ENCODE results near the gene ZNF701. TPM values are rescaled to one million over a fixed set of nuclear protein-coding genes. Genes with fewer than 3 reads are reported as not detected.
"Not testable (repeated sequence)": the region's sequence is repeated elsewhere in the genome, so short reads cannot be mapped to it uniquely, and the experiment has no call there.

ZNF701 gene
- polyA plus RNA-seq (ENCODE audit: low read depth in 6 of 6), result 10 to 100 TPM; 16.5 to 31.2 (median 18.6) TPM

DNA sequence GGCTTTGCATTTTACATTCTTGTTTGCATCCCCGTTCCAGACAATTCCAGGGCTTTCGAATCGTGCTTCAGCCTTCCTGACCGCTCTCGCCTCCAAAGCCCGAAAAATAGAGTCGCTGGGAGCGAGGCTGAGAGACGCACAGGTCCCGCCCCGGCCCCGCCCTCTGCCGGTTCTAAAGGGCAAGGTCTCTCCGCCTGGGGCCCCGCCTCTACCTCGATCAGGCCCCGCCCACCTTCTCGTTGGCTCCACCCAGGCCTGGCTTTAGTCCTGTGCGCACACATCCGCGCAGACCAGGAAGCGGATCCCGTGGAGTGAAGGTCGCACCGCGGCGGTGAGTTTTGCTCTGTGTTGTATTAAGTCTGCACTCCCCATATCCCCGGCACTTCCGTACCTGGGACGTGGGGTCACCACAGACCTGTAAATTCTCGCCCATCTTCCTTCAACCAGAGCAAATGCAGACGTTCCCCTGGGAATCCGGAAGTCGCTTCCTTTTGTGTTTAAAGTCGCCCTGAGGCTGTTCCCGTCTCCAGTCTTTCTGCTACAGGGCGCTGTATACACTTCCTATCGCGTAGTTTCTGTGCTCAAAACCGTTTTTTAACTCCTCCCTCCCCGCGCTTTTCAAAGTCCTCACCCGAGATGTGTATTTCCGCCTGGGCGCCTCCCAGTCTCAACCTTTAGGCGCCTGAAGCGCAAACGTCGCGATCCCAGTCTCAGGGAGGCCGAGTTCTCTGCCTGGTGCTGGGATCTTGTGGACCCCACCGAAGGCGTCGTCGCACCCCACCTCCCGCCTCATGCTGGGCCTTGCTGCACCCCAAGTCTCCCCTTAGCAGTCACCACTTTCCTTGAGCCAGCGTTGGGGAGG lies at the start of gene ZNF701:
Gene ZNF701, plus strand, starts transcription at position 288 of the 862 bp plus-strand sequence. CDS start 3,861 bp downstream, outside the sequence.
- no peaks in the 10 kb centered on the region for H3K27me3 Mint-ChIP-seq
- peaks cover 21 to 39% of the 10 kb centered on the region in 2 donors for H3K36me3 Mint-ChIP-seq
- peaks cover 0 to 34% (median 13%) of the 10 kb centered on the region in 7 donors for H3K9me3 Mint-ChIP-seq
- peak; percentile 96 to 98 for ATAC-seq (ENCODE audit: low read depth in 2 of 2)
- peak within 1 kb of the TSS; percentile 79 to 97 (median 94) for H3K27ac Mint-ChIP-seq
- DNase-seq, result peak; percentile 95
- H3K4me3 Mint-ChIP-seq, result peak within 1 kb of the TSS; percentile 95 to 99 (median 96)
- peaks cover 27 to 45% (median 37%) of the 10 kb centered on the region in 3 donors for H3K4me1 Mint-ChIP-seq

DNA sequence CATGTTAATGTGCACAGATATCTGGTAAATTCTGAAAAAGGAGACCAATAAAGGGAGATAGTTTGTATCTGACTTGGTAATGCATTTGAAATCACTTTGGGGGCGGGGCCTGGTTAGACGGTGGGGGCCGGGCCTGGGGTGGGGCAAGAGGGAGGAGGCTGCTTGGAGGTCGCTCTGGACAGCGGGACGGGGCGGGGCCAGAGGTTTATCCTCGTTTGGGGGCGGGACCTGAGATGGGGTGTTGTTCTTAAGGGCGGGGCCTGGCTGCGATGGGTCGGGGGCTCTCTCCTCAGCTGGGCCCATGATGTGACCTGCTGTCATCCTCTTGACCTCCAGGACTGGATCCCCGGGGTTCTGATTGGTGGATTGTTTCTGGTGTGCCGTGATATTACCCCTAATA lies 47.5 kb upstream of the ZNF701 start:
- peaks cover 0 to 8% (median 6%) of the 10 kb centered on the region in 3 donors for H3K4me1 Mint-ChIP-seq
- H3K4me3 Mint-ChIP-seq, result peak overlapping the region in 1 of 8 donors; percentile 41
- H3K27ac Mint-ChIP-seq, result no peak overlapping the region
- H3K27me3 Mint-ChIP-seq, result peaks cover 6 to 33% (median 17%) of the 10 kb centered on the region in 3 donors
- no peak for ATAC-seq (ENCODE audit: low read depth in 2 of 2)
- peaks cover 0 to 52% (median 34%) of the 10 kb centered on the region in 7 donors for H3K9me3 Mint-ChIP-seq
- peaks cover 8 to 41% of the 10 kb centered on the region in 2 donors for H3K36me3 Mint-ChIP-seq
- DNase-seq, result no peak

DNA sequence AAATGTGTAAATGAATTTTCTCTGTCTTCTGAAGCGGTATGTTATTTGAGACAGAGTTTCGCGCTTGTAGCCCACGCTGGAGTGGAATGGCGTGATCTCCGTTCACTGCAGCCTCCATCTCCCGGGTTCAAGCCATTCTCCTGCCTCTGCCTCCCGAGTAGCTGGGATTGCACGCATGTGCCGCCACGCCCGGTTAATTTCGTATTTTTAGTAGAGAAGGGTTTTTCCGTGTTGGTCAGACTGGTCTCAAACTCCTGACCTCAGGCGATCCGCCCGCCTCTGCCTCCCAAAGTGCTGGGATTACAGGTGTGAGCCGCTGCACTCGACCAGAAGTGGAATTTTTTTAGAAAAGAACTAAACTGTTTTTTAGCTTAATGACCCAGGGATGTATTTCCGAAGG lies 46.0 kb upstream of the ZNF701 start:
- DNase-seq, result no peak
- Mint-ChIP-seq H3K27ac (no peak overlapping the region), H3K4me1 (peaks cover 13 to 21% (median 18%) of the 10 kb centered on the region in 3 donors), H3K9me3 (peaks cover 8 to 45% (median 29%) of the 10 kb centered on the region in 7 donors), H3K4me3 (no peak overlapping the region), H3K27me3 (peaks cover 6 to 23% (median 17%) of the 10 kb centered on the region in 3 donors), H3K36me3 (peaks cover 8 to 44% of the 10 kb centered on the region in 2 donors)
- no peak for ATAC-seq (ENCODE audit: low read depth in 2 of 2)

DNA sequence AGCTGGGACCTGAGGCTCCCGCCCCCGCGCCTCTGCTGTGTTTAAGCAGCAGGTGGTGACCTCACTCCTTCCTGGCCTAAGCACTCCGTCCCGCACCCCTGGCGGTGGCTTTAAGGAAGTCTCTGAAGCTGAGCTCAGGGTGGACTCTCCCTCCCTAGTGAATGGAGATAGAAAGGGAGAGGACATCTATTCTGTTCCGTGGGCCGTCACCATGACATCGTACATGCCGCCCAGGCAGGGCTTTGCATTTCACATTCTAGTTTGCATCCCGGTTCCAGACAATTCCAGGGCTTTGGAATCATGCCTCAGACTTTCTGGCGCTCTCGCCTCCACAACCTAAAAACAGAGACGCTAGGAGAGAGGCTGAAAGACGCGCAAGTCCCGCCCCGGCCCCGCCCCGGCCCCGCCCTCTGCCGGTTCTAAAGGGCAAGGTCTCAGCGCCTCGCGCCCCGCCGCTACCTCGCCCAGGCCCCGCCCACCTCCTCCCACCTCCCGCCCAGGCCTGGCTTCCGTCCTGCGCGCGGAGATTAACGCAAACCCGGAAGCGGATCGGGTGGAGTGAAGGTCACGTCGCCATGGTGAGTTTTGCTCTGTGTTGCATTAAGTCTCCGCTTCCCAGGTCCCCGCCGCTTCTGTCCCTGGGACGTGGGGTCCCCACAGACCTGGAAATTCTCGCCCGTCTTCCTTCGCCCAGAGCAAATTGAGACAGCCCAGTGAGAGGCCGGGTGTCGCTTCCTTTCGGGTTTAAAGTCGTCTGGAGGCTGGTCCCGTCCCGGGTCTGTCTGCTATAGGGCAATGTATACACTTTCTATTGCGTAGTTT lies 42.7 kb upstream of the ZNF701 start, which contains the start of gene ZNF808:
Gene ZNF808, plus strand, starts transcription at position 535 of the 822 bp plus-strand sequence. CDS start 15,617 bp downstream, outside the sequence.
- peaks cover 5 to 22% (median 7%) of the 10 kb centered on the region in 7 donors for H3K9me3 Mint-ChIP-seq
- H3K4me1 Mint-ChIP-seq, result peaks cover 19 to 23% (median 22%) of the 10 kb centered on the region in 3 donors
- peaks cover 2 to 22% of the 10 kb centered on the region in 2 donors for H3K36me3 Mint-ChIP-seq
- H3K4me3 Mint-ChIP-seq, result peak within 1 kb of the TSS; percentile 91 to 100 (median 98)
- H3K27me3 Mint-ChIP-seq, result peaks cover 0 to 2% (median 0%) of the 10 kb centered on the region in 3 donors
- DNase-seq (peak; percentile 86), ATAC-seq (ENCODE audit: low read depth in 2 of 2) (peak; percentile 84 to 85)
- peak within 1 kb of the TSS; percentile 96 to 100 (median 99) for H3K27ac Mint-ChIP-seq

DNA sequence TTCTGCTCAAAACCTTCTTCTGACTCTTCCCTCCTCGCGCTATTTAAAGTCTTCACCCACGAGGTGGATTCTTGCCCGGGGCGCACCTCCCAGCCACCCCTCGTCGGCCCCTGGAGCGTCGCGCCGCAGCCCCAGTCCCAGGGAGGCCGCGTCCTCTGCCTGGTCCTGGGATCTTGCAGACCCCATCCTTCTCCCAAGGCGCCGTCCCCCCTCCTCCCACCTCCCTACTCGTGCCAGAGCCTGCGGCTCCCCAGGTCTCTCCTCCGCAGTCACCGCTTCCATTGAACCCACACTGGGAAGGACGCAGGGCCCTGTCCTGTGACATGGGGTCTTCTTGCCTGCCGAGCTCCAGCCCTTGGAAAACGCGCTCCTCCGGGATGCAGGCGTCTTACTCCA lies 42.1 kb upstream of the ZNF701 start:
- peak in 1 of 2 donors; percentile 2 for ATAC-seq (ENCODE audit: low read depth in 2 of 2)
- peak overlapping the region; percentile 91 to 100 (median 98) for H3K4me3 Mint-ChIP-seq

DNA sequence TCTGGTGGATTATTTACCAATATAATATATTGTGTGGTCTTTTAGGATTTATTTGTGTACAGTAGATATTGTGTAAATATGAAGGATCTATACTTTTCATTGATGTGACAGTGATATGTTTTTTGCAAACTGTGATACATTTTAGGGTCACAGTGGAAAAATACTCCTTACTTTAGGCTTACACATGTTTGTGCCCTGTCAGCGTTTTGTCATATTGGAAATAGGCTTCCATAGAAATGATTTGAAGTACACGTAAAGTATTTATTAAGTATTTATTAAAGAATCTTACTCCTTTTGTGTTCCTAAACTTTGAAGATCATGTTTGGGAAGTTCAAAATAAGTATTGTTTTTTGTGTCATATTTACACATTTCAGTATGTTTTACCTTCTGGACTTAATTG lies 37.6 kb upstream of the ZNF701 start:
- Mint-ChIP-seq H3K4me1 (peaks cover 29 to 48% (median 41%) of the 10 kb centered on the region in 3 donors), H3K9me3 (peaks cover 0 to 8% (median 0%) of the 10 kb centered on the region in 7 donors), H3K36me3 (peaks cover 8 to 13% of the 10 kb centered on the region in 2 donors), H3K4me3 (peak overlapping the region in 1 of 8 donors; percentile 67), H3K27me3 (no peaks in the 10 kb centered on the region), H3K27ac (no peak overlapping the region)
- ATAC-seq (ENCODE audit: low read depth in 2 of 2), result no peak
- no peak for DNase-seq

More for the DNA sequence above, 42.1 kb upstream of the ZNF701 start:
- peak overlapping the region; percentile 96 to 100 (median 99) for H3K27ac Mint-ChIP-seq
- no peaks in the 10 kb centered on the region for H3K27me3 Mint-ChIP-seq
- H3K9me3 Mint-ChIP-seq, result peaks cover 2 to 16% (median 5%) of the 10 kb centered on the region in 7 donors
- H3K4me1 Mint-ChIP-seq, result peaks cover 19 to 23% (median 22%) of the 10 kb centered on the region in 3 donors
- H3K36me3 Mint-ChIP-seq, result peaks cover 8 to 16% of the 10 kb centered on the region in 2 donors
- DNase-seq, result no peak

DNA sequence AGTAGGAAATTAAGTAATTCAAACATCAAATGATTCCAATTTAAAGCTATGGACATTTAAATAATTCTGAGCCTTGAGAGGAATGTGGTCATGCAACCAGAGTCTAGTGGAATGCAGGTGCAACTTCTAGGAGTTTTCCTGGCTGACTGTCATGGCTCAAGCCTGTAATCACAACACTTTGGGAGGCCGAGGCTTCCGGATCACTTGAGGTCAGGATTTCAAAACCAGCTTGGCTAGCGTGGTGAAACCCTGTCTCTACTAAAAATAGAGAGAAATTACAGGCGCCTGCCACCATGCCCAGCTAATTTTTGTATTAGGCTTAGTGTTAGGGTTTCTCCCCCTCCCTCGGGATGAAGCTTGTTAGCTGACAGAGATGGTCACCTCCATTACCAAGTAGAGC lies 36.2 kb upstream of the ZNF701 start:
- peaks cover 0 to 10% (median 1%) of the 10 kb centered on the region in 7 donors for H3K9me3 Mint-ChIP-seq
- no peaks in the 10 kb centered on the region for H3K27me3 Mint-ChIP-seq
- H3K36me3 Mint-ChIP-seq, result peaks cover 8 to 11% of the 10 kb centered on the region in 2 donors
- peaks cover 25 to 44% (median 37%) of the 10 kb centered on the region in 3 donors for H3K4me1 Mint-ChIP-seq
- peak overlapping the region in 3 of 8 donors; percentile 77 to 95 (median 93) for H3K4me3 Mint-ChIP-seq
- no peak for DNase-seq
- ATAC-seq (ENCODE audit: low read depth in 2 of 2), result no peak
- H3K27ac Mint-ChIP-seq, result no peak overlapping the region

DNA sequence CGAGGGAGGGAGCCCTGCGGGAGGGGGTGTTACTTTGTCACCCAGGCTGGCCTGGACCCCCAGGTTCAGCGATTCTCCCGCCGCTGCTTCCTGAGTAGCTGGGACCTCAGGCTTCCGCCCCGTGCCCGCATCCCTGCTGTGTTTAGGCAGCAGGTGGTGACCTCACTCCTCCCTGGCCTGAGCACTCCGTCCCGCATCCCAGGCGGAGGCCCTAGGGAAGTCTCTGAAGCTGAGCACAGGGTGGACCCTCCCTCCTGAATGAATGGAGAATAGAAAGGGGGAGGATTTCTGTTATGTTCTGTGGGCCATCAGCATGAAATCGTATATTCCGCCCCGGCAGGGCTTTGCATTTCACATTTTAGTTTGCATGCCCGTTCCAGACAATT lies 34.7 kb upstream of the ZNF701 start:
- Mint-ChIP-seq H3K36me3 (peaks cover 8 to 12% of the 10 kb centered on the region in 2 donors), H3K4me3 (peak overlapping the region; percentile 88 to 98 (median 96)), H3K27ac (peak overlapping the region in 4 of 6 donors; percentile 54 to 96 (median 85)), H3K9me3 (peaks cover 0 to 15% (median 2%) of the 10 kb centered on the region in 7 donors), H3K4me1 (peaks cover 22 to 43% (median 33%) of the 10 kb centered on the region in 3 donors)
- not testable (repeated sequence) for H3K27me3 Mint-ChIP-seq, DNase-seq
- peak; percentile 3 to 4 for ATAC-seq (ENCODE audit: low read depth in 2 of 2)

DNA sequence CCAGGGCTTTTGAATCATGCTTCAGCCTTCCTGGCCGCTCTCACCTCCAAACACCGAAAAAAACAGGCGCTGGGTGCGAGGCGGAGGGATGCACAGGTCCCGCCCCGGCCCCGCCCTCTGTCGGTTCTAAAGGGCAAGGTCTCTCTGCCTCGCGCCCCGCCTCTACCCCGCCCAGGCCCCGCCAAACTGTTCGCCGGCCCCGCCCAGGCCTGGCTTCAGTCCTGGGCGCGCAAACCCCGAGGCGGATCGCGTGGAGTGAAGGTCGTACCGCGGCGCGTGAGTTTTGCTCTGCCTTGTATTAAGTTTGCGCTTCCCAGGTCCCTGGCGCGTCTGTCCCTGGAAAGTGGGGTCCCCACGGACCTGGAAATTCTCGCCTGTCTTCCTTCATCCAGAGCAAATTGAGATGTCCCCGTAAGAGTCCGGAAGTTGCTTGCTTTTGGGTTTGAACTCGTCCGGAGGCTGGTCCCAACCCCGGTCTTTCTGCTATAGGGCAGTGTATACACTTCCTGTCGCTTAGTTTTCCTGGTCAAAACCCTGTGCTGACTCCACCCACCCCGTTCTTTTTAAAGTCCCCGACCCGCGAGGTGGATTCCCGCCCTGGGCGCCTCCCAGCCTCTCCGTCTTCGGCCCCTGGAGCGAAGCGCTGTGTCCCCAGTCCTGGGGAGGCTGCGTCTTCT lies 34.2 kb upstream of the ZNF701 start:
- peaks cover 8 to 12% of the 10 kb centered on the region in 2 donors for H3K36me3 Mint-ChIP-seq
- H3K4me3 Mint-ChIP-seq, result peak overlapping the region; percentile 88 to 98 (median 96)
- peak overlapping the region; percentile 79 to 96 (median 92) for H3K27ac Mint-ChIP-seq
- no peaks in the 10 kb centered on the region for H3K27me3 Mint-ChIP-seq
- H3K9me3 Mint-ChIP-seq, result peaks cover 0 to 20% (median 2%) of the 10 kb centered on the region in 7 donors
- DNase-seq (peak; percentile 72), ATAC-seq (ENCODE audit: low read depth in 2 of 2) (peak; percentile 93 to 95)
- H3K4me1 Mint-ChIP-seq, result peaks cover 22 to 43% (median 33%) of the 10 kb centered on the region in 3 donors

DNA sequence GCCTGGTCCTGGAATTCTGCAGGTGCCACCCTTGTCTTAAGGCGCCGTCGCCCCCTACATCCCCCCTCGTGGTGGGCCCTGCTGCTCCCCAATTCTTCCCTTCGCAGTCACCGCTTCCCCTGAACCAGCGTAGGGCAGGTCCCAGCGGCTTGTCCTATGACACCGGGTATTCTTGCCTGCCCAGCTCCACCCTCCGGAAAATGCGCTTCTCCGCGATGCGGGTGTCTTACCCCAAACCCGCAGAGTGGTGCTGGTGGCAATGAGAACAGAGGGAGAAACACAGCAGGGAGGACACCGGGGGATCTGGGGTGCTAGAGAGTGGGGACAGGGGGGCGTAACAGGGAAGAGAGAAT lies 33.7 kb upstream of the ZNF701 start:
- peak overlapping the region; percentile 88 to 98 (median 96) for H3K4me3 Mint-ChIP-seq
- H3K27me3 Mint-ChIP-seq, result no peaks in the 10 kb centered on the region
- peaks cover 22 to 43% (median 33%) of the 10 kb centered on the region in 3 donors for H3K4me1 Mint-ChIP-seq
- peaks cover 8 to 12% of the 10 kb centered on the region in 2 donors for H3K36me3 Mint-ChIP-seq
- DNase-seq (peak; percentile 28), ATAC-seq (ENCODE audit: low read depth in 2 of 2) (peak; percentile 44 to 46)
- H3K27ac Mint-ChIP-seq, result peak overlapping the region; percentile 79 to 96 (median 92)
- peaks cover 0 to 24% (median 2%) of the 10 kb centered on the region in 7 donors for H3K9me3 Mint-ChIP-seq

DNA sequence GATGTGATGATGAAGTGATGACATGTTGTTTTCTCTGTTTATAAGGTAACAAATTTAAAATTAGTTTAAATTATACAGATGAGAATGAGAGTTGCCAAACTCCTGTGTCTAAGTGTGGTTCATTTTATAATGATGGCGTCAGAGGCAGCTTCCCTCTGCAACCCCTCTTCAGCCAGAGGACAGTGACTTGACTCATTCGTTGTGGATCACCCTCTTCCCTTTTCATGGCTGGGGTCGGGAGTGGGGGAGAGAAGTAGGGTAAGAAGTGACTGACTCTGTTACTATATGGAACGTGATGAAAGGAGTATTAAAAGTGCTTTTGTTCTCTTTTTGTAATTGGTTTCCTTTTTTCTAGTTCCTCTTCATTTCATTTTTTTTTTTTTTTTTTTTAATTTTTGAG lies 31.3 kb upstream of the ZNF701 start:
- not testable (repeated sequence) for H3K27me3 Mint-ChIP-seq; H3K27ac Mint-ChIP-seq; DNase-seq; ATAC-seq (ENCODE audit: low read depth in 2 of 2)
- Mint-ChIP-seq H3K4me1 (peaks cover 30 to 53% (median 33%) of the 10 kb centered on the region in 3 donors), H3K4me3 (peak overlapping the region in 2 of 8 donors; percentile 12 to 24), H3K36me3 (peaks cover 14 to 25% of the 10 kb centered on the region in 2 donors), H3K9me3 (peaks cover 0 to 42% (median 4%) of the 10 kb centered on the region in 7 donors)

DNA sequence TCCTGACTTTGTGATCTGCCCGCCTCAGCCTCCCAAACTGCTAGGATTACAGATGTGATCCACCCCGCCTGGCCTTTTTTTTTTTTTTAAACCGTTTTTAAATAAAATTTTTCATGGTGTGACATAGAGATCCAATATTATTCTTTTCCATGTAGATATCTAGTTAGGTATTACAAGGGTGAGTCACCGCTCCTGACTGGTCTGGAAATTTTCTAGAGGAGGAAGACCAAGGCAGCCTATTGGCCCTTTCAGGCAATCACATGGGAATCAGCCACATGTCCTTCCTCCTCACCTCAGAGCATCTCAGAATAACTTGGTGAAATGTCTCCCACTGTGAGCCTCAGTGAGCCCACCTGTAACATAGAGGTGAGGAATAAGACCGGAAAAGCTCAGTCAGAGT lies 28.9 kb upstream of the ZNF701 start:
- not testable (repeated sequence) for H3K27me3 Mint-ChIP-seq; DNase-seq; ATAC-seq (ENCODE audit: low read depth in 2 of 2); H3K4me3 Mint-ChIP-seq; H3K27ac Mint-ChIP-seq
- Mint-ChIP-seq H3K4me1 (peaks cover 26 to 34% (median 27%) of the 10 kb centered on the region in 3 donors), H3K9me3 (peaks cover 0 to 50% (median 4%) of the 10 kb centered on the region in 7 donors), H3K36me3 (peaks cover 22 to 37% of the 10 kb centered on the region in 2 donors)

Measured in naive B cell (primary cell).